ENCODE results near the gene YTHDC1. TPM values are rescaled to one million over a fixed set of nuclear protein-coding genes. Genes with fewer than 3 reads are reported as not detected.
"Not testable (repeated sequence)": the region's sequence is repeated elsewhere in the genome, so short reads cannot be mapped to it uniquely, and the experiment has no call there.

The YTHDC1 gene
- total and polyA plus RNA-seq, 2 of the 13 experiments (the other 11 are each of a cell fraction or from before 2014, with no cell fraction given): 37.3 to 56.8 TPM

DNA sequence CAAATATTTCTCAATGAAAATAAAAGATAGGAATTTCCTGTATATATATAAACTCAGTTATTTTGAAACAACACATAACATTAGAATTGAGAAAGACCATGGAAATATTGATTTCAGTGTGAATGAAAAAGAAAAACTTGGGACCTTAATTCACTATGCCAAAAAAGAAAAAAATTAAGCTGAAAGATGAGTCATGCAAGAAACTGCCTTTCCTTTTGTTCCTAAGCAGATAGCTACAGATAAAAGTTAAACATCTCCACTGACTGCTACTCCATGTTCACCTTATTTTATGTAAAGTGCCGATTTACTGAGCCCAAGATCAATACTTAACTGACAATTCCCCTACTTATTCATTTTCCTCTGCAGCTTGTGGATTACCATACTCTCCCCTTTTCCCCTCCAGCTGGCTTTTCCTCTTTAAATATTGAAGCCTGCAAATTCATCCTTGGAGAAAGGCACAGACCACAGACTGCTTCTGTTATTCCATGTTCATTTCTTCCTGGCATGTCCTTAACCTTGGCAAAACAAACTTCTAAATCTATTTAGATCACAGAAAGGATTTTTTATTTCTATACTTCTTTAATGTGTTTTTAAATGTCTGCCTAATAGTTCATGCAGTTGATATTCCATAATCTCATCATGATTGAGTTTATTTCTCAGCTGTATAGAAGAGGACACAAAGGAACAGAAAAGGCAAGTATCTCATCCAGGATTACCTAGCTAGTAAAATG lies 40.5 kb upstream of the YTHDC1 start:
- Histone ChIP-seq H4K20me1 (ENCODE audit: insufficient read depth, low read length) (no peaks in the 10 kb centered on the region), H3K4me2 (ENCODE audit: low read depth, low read length) (no peak overlapping the region), H2AFZ (ENCODE audit: low read length) (no peak overlapping the region), H3K9me3 (ENCODE audit: low read length) (no peaks in the 10 kb centered on the region), H3K36me3 (replicated peaks in 1 of 2; ENCODE audit: control insufficient read depth in 1 of 2, insufficient read depth in 2 of 2, low read length in 2 of 2) (no peaks in the 10 kb centered on the region), H3K4me1 (ENCODE audit: insufficient read depth, low read length) (no peaks in the 10 kb centered on the region), H3K27ac (ENCODE audit: extremely low read length, insufficient read depth, low read length) (no peak overlapping the region), H3K9ac (ENCODE audit: insufficient read depth, low read depth, low read length) (no peak overlapping the region), H3K27me3 (ENCODE audit: control insufficient read depth in 1 of 2, insufficient read depth in 2 of 2, low read length in 2 of 2) (no peaks in the 10 kb centered on the region; a peak in 1 of 5 replicates), H3K79me2 (ENCODE audit: insufficient read depth, low read length) (no peaks in the 10 kb centered on the region), H3K4me3 (replicated peaks in 1 of 3; ENCODE audit: insufficient read depth in 1 of 3, low read depth in 2 of 3, low read length in 3 of 3) (no peak overlapping the region)
- intact Hi-C loops (cut with micrococcal nuclease; ENCODE audit: unreplicated experiment): no loop called here
- no TSS peak for BruUV-seq (replicated peaks)
- POLR2A ChIA-PET: no interaction called here
- FAIRE-seq (no peak), DNase-seq (ENCODE audit: low spot score) (no peak), ATAC-seq (no peak)
- WGBS (ENCODE audit: low lambda C conversion rate): 0% methylated on average over 1 of the region's 1 CpG
- in situ Hi-C loops (cut with HindIII; ENCODE audit: extremely low pct_ligation_motif_present, low pct_unique_long_range_greater_than_20kb): no loop called here
- CTCF ChIA-PET (ENCODE audit: low intra/inter-chr PET ratio, low total read pairs): no interaction called here
- TF ChIP-seq NR2F1 (CRISPR knock-in tag; IDR thresholded peaks at IDR 0.05): no peak
- no peak for TF ChIP-seq ZNF205 (CRISPR knock-in tag; IDR thresholded peaks at IDR 0.05)
- no peak for TF ChIP-seq ZNF652 (CRISPR knock-in tag; IDR thresholded peaks at IDR 0.05; ENCODE audit: borderline replicate concordance, low read depth)
- no peak for TF ChIP-seq ZNF549 (CRISPR knock-in tag; IDR thresholded peaks at IDR 0.05)
- TF ChIP-seq, protein P1, sequence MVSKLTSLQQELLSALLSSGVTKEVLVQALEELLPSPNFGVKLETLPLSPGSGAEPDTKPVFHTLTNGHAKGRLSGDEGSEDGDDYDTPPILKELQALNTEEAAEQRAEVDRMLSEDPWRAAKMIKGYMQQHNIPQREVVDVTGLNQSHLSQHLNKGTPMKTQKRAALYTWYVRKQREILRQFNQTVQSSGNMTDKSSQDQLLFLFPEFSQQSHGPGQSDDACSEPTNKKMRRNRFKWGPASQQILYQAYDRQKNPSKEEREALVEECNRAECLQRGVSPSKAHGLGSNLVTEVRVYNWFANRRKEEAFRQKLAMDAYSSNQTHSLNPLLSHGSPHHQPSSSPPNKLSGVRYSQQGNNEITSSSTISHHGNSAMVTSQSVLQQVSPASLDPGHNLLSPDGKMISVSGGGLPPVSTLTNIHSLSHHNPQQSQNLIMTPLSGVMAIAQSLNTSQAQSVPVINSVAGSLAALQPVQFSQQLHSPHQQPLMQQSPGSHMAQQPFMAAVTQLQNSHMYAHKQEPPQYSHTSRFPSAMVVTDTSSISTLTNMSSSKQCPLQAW (CRISPR knock-in tag; IDR thresholded peaks at IDR 0.05): no peak
- no peak for TF ChIP-seq ATRX (CRISPR knock-in tag; IDR thresholded peaks at IDR 0.05; ENCODE audit: borderline replicate concordance)
- no peak for TF ChIP-seq CAMTA2 (CRISPR knock-in tag; IDR thresholded peaks at IDR 0.05; ENCODE audit: borderline replicate concordance)
- no peak for TF ChIP-seq ZNF761 (CRISPR knock-in tag; conservative IDR thresholded peaks at IDR 0.05)
- TF ChIP-seq ZNF737 (CRISPR knock-in tag; IDR thresholded peaks at IDR 0.05; ENCODE audit: borderline replicate concordance): no peak
- TF ChIP-seq, protein P2, sequence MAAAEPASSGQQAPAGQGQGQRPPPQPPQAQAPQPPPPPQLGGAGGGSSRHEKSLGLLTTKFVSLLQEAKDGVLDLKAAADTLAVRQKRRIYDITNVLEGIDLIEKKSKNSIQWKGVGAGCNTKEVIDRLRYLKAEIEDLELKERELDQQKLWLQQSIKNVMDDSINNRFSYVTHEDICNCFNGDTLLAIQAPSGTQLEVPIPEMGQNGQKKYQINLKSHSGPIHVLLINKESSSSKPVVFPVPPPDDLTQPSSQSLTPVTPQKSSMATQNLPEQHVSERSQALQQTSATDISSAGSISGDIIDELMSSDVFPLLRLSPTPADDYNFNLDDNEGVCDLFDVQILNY (CRISPR knock-in tag; conservative IDR thresholded peaks at IDR 0.05): no peak

DNA sequence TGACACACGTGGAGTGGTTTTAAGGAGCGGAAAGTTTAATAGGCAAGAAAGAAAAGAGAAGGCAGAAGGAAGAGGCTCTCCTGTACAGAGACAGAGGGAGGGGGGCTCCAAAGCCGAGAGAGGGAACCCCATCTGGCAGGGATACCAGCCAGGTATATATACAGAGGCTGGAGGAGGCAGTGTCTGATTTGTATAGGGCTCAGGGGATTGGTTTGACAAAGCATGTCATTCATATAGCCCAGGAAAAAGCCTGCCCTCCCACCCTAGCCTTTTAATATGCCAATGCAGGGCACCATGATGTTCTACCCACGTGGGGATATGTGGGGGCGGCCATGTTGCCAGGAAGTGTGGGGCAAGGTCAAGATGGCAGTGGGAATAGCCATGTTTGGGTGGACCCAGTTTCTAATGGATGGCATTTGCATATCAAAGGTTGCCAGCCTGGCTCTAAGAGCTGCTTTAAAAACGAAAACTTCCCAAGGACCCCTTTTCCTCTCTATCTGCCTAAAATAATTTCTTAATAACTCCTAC lies 39.6 kb upstream of the YTHDC1 start:
- H3K79me2 ChIP-seq (ENCODE audit: insufficient read depth, low read length); CTCF ChIA-PET (ENCODE audit: low intra/inter-chr PET ratio, low total read pairs); H3K27ac ChIP-seq (ENCODE audit: extremely low read length, insufficient read depth, low read length); H3K4me2 ChIP-seq (ENCODE audit: low read depth, low read length); H4K20me1 ChIP-seq (ENCODE audit: insufficient read depth, low read length); in situ Hi-C loops (cut with HindIII; ENCODE audit: extremely low pct_ligation_motif_present, low pct_unique_long_range_greater_than_20kb); H3K4me3 ChIP-seq (replicated peaks in 1 of 3; ENCODE audit: insufficient read depth in 1 of 3, low read depth in 2 of 3, low read length in 3 of 3); H3K9me3 ChIP-seq (ENCODE audit: low read length); H3K36me3 ChIP-seq (replicated peaks in 1 of 2; ENCODE audit: control insufficient read depth in 1 of 2, insufficient read depth in 2 of 2, low read length in 2 of 2); intact Hi-C loops (cut with micrococcal nuclease; ENCODE audit: unreplicated experiment); H3K27me3 ChIP-seq (ENCODE audit: control insufficient read depth in 1 of 2, insufficient read depth in 2 of 2, low read length in 2 of 2); H3K4me1 ChIP-seq (ENCODE audit: insufficient read depth, low read length); H3K9ac ChIP-seq (ENCODE audit: insufficient read depth, low read depth, low read length); ATAC-seq; H2AFZ ChIP-seq (ENCODE audit: low read length); BruUV-seq (replicated peaks); FAIRE-seq; POLR2A ChIA-PET; DNase-seq (ENCODE audit: low spot score): not testable (repeated sequence)
- 30% methylated on average over 6 of the region's 6 CpGs for WGBS (ENCODE audit: low lambda C conversion rate)
